CD4-positive, alpha-beta T cell (primary cell): Measurements from ENCODE around the gene LYST. TPM values are rescaled to one million over a fixed set of nuclear protein-coding genes. Genes with fewer than 3 reads are reported as not detected.

ENCODE experiments used
- ATAC-seq: fragments of 200-7000 bp; cut with Tn5 transposase; one replicate; pipeline ENCODE4 v1.10.0; 2022; ENCODE audit warnings: mild to moderate bottlenecking; ENCODE audit not compliant: poor library complexity
- CTCF ChIA-PET: fragments of 350-600 bp; sonication (Branson Sonifier 250); formaldehyde crosslinking; loops from one replicate; lab custom pipeline; 2021; ENCODE audit warnings: antibody characterized with exemption, inconsistent platforms; lab: Charles Lee
- POLR2A ChIA-PET: fragments of 350-600 bp; sonication (Branson Sonifier 250); formaldehyde crosslinking; loops from one replicate; lab custom pipeline; 2021; ENCODE audit warnings: antibody characterized with exemption, inconsistent platforms; lab: Charles Lee
- DNase-seq, 14 experiments: peaks; one replicate each; pipeline ENCODE4 v3.0.0-alpha.2; 2013 to 2020; ENCODE audit warnings: mixed read lengths in 2 of 14
- H3K27ac ChIP-seq, 2 donors: one replicate each; pipeline versions ENCODE4 v1.5.1 to v1.7.0; 2013; ENCODE audit warnings: low read length in 2 of 2, low read depth in 1 of 2, mild to moderate bottlenecking in 1 of 2
- H3K27me3 ChIP-seq, 2 experiments: 1 replicate in 1 of 2; 2 replicates in 1 of 2; pipeline versions ENCODE4 v1.6.1 to v1.7.0; 2013; ENCODE audit warnings: low read length in 2 of 2, control low read depth in 1 of 2, mild to moderate bottlenecking in 1 of 2, moderate library complexity in 1 of 2; ENCODE audit not compliant: insufficient read depth in 2 of 2, control insufficient read depth in 1 of 2
- H3K36me3 ChIP-seq: one replicate; pipeline ENCODE4 v1.6.1; 2013; ENCODE audit warnings: low read length, control low read depth; ENCODE audit not compliant: insufficient read depth
- H3K4me1 ChIP-seq: one replicate; pipeline ENCODE4 v1.6.1; 2013; ENCODE audit warnings: low read length, control low read depth; ENCODE audit not compliant: insufficient read depth
- H3K4me3 ChIP-seq: one replicate; pipeline ENCODE4 v1.5.1; 2013; ENCODE audit warnings: mild to moderate bottlenecking, low read length, moderate library complexity
- H3K9me3 ChIP-seq, 2 experiments: 1 replicate in 1 of 2; 2 replicates in 1 of 2; pipeline versions ENCODE4 v1.6.1 to v1.7.0; 2013; ENCODE audit warnings: low read length in 2 of 2, mild to moderate bottlenecking in 2 of 2, control low read depth in 1 of 2, moderate library complexity in 1 of 2; ENCODE audit not compliant: control insufficient read depth in 1 of 2, insufficient read depth in 1 of 2
- H3K27ac Mint-ChIP-seq: one replicate; pipeline ENCODE4 v1.8.0; 2020; ENCODE audit warnings: mixed read lengths
- H3K27me3 Mint-ChIP-seq: one replicate; pipeline ENCODE4 v1.8.0; 2021; ENCODE audit warnings: mixed read lengths
- H3K36me3 Mint-ChIP-seq: one replicate; pipeline ENCODE4 v1.8.0; 2021; ENCODE audit warnings: low read depth, mixed read lengths
- H3K4me1 Mint-ChIP-seq: one replicate; pipeline ENCODE4 v1.8.0; 2021; ENCODE audit warnings: low read depth, mixed read lengths
- H3K4me3 Mint-ChIP-seq: one replicate; pipeline ENCODE4 v1.8.0; 2020; ENCODE audit warnings: mild to moderate bottlenecking, mixed read lengths
- H3K9me3 Mint-ChIP-seq: one replicate; pipeline ENCODE4 v1.8.0; 2020; ENCODE audit warnings: mixed read lengths
- intact Hi-C, 2 experiments: fragments of 100-400 bp; cut with DNase I in 1 of 2; cut with micrococcal nuclease in 1 of 2; formaldehyde crosslinking; loops; one replicate each; pipeline versions ENCODE4 v1.15.1 to v1.9.0; 2023 to 2025; cut with DNase I, micrococcal nuclease
- total RNA-seq, 174 experiments: library from RNA in 2 of 174; stranded (reverse) in 2 of 174; gene quantifications; one replicate each; pipeline ENCODE4 v1.2.3 and lab custom pipeline; 2021 to 2026
- TF ChIP-seq, protein P1 (sequence below): fragments of 200-600 bp; IDR thresholded peaks from one replicate; pipeline ENCODE4 v1.8.0; 2022; ENCODE audit warnings: antibody characterized with exemption, mild to moderate bottlenecking

LYST gene
- total RNA-seq, 2 experiments from 2014 or later, result 24.9 to 26.8 TPM

DNA sequence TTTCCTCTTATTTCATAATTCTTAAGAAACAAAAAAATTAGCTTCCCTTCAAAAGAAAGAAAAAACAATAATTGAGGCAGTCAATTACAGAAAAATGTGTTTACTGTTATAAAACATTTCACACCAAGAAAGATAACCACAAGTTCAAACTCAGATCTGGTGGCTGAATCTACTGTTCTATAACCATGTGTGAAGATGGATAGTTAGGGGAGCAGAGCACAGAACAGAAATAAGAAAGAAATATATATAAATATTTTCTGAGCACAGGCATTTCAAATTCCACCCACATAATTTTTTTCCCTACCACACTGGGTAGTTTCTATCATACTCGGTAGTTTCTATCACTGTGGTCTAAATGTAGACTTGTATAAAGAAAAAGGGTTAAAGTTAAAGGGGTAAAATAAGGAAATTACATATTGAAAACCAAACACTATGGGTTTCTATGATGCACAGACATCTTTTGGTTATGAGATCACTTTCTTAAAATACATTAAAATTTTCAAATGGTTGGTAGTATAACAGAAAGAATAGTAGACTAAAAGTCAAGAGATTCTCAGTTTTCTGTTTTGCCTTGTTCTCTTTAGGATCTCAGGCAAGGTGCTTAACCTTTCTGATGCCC is 10.8 kb downstream of the LYST start:
- Histone ChIP-seq H3K27ac (no peak overlapping the region), H3K27me3 (no peaks in the 10 kb centered on the region), H3K4me3 (no peak overlapping the region), H3K36me3 (no peaks in the 10 kb centered on the region), H3K9me3 (no peaks in the 10 kb centered on the region), H3K4me1 (peaks cover 7% of the 10 kb centered on the region)
- no peak overlapping the region for H3K27ac Mint-ChIP-seq
- peaks cover 30% of the 10 kb centered on the region for H3K4me1 Mint-ChIP-seq
- ATAC-seq (no peak), DNase-seq (no peak)
- H3K27me3 Mint-ChIP-seq, result no peaks in the 10 kb centered on the region
- POLR2A ChIA-PET, result interaction anchor here (0.6 to 1.4 kb wide), 4 partner anchors 10 to 116 kb away, joined by 3 to 6 read pairs (median 4); no protein-coding TSS in a partner anchor
- no peaks in the 10 kb centered on the region for H3K9me3 Mint-ChIP-seq
- H3K36me3 Mint-ChIP-seq, result no peaks in the 10 kb centered on the region
- TF ChIP-seq, protein P1, sequence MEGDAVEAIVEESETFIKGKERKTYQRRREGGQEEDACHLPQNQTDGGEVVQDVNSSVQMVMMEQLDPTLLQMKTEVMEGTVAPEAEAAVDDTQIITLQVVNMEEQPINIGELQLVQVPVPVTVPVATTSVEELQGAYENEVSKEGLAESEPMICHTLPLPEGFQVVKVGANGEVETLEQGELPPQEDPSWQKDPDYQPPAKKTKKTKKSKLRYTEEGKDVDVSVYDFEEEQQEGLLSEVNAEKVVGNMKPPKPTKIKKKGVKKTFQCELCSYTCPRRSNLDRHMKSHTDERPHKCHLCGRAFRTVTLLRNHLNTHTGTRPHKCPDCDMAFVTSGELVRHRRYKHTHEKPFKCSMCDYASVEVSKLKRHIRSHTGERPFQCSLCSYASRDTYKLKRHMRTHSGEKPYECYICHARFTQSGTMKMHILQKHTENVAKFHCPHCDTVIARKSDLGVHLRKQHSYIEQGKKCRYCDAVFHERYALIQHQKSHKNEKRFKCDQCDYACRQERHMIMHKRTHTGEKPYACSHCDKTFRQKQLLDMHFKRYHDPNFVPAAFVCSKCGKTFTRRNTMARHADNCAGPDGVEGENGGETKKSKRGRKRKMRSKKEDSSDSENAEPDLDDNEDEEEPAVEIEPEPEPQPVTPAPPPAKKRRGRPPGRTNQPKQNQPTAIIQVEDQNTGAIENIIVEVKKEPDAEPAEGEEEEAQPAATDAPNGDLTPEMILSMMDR, result no peak
- H3K4me3 Mint-ChIP-seq, result no peak overlapping the region
- intact Hi-C loops, result no loop called here
- CTCF ChIA-PET, result interaction anchor here (0.9 to 2.0 kb wide), 3 partner anchors 10 to 116 kb away, joined by 3 to 6 read pairs (median 5); partner anchors contain the start of gene LYST

DNA sequence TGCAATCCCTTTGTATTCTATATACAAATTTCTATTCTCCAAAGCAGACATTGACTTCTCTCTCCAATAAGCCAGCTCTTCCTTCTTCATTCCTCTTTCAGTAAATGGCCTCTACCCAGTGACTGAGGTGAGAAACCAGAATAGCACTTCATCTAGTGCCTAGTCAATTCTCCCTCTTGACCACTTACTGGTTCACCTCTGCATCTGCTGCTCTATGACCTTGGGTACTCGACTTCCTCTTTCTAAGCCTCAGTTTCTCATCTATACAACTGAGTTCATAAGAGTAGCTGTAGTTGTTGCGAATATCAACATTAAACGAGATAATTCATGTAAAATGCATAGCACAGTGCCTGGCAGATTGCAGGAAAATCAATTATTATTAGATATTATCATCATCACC is 12.4 kb downstream of the LYST start:
- no peak overlapping the region for H3K4me3 ChIP-seq

DNA sequence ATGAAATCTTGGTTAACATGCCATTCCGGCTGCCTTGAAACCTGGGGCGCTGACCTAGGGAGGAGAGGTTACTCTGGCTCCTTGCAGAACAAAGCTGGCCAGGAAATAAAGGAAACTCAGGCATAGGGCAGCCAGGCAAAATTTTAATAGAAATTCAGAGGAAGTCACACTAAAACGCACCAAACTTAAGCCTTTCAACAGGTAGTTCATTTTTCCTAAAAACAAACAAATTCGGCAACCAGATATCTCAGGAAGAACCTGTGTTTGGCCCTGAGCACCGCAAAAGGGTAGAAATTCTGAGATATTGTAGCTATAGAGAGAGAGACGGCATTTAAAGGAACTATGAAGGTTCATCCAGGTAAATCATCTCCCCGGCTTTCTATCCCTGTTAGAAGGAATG is 13.1 kb downstream of the LYST start:
- intact Hi-C loops, result no loop called here
- Mint-ChIP-seq H3K36me3 (no peaks in the 10 kb centered on the region), H3K27me3 (no peaks in the 10 kb centered on the region), H3K27ac (no peak overlapping the region), H3K4me1 (peaks cover 53% of the 10 kb centered on the region), H3K9me3 (no peaks in the 10 kb centered on the region), H3K4me3 (no peak overlapping the region)
- no peak overlapping the region for H3K27ac ChIP-seq
- H3K36me3 ChIP-seq, result no peaks in the 10 kb centered on the region
- H3K4me3 ChIP-seq, result no peak overlapping the region
- ChIA-PET CTCF (no interaction called here), POLR2A (interaction anchor here (2.8 kb wide), 1 partner anchor 13 kb away, joined by 18 read pairs; the partner anchor contains the start of gene LYST)
- H3K27me3 ChIP-seq, result no peaks in the 10 kb centered on the region
- TF ChIP-seq, protein P1, result no peak
- ATAC-seq (no peak), DNase-seq (no peak)
- no peaks in the 10 kb centered on the region for H3K9me3 ChIP-seq
- H3K4me1 ChIP-seq, result peaks cover 5% of the 10 kb centered on the region

More for the DNA sequence above, 12.4 kb downstream of the LYST start:
- H3K27me3 Mint-ChIP-seq, result no peaks in the 10 kb centered on the region
- POLR2A ChIA-PET, result interaction anchor here (2.8 kb wide), 1 partner anchor 12 kb away, joined by 18 read pairs; the partner anchor contains the start of gene LYST
- H3K9me3 Mint-ChIP-seq, result no peaks in the 10 kb centered on the region
- intact Hi-C loops, result no loop called here
- CTCF ChIA-PET, result interaction anchor here (1.8 kb wide), 1 partner anchor 12 kb away, joined by 5 read pairs; the partner anchor contains the start of gene LYST
- no peaks in the 10 kb centered on the region for H3K9me3 ChIP-seq
- H3K27ac Mint-ChIP-seq, result no peak overlapping the region
- no peak overlapping the region for H3K27ac ChIP-seq
- DNase-seq (no peak), ATAC-seq (no peak)
- H3K36me3 Mint-ChIP-seq, result no peaks in the 10 kb centered on the region
- H3K27me3 ChIP-seq, result no peaks in the 10 kb centered on the region
- H3K4me3 Mint-ChIP-seq, result no peak overlapping the region
- H3K4me1 ChIP-seq, result peaks cover 7% of the 10 kb centered on the region
- TF ChIP-seq, protein P1, result no peak
- H3K36me3 ChIP-seq, result no peaks in the 10 kb centered on the region
- peaks cover 46% of the 10 kb centered on the region for H3K4me1 Mint-ChIP-seq
